Kidney (tissue), 14 donors: ENCODE data around the gene PTPRM. TPM values are rescaled to one million over a fixed set of nuclear protein-coding genes. Genes with fewer than 3 reads are reported as not detected.

Experiments
- DNase-seq, 5 donors: peaks; one replicate each; pipeline ENCODE4 v3.0.0-alpha.2; 2013 to 2020
- FAIRE-seq: peaks from 2 replicates; lab custom pipeline; 2012; peaks lifted over from hg19 to GRCh38; lab: Jason Lieb, UNC
- H3K27ac ChIP-seq, 2 donors: one replicate each; pipeline ENCODE4 v1.7.0; 2013; ENCODE audit warnings: low read depth in 2 of 2, low read length in 2 of 2, inconsistent platforms in 1 of 2
- H3K27me3 ChIP-seq: one replicate; pipeline ENCODE4 v1.7.1; 2013; ENCODE audit warnings: low read length, inconsistent platforms; ENCODE audit not compliant: control insufficient read depth, insufficient read depth
- H3K36me3 ChIP-seq, 3 donors: one replicate each; pipeline versions ENCODE4 v1.7.0 to v1.7.1; 2013; ENCODE audit warnings: low read length in 3 of 3, control low read depth in 1 of 3, inconsistent platforms in 1 of 3; ENCODE audit not compliant: insufficient read depth in 3 of 3, control insufficient read depth in 2 of 3
- H3K4me1 ChIP-seq, 3 donors: one replicate each; pipeline versions ENCODE4 v1.7.0 to v1.7.1; 2013; ENCODE audit warnings: low read length in 3 of 3, inconsistent platforms in 1 of 3, low read depth in 1 of 3; ENCODE audit not compliant: control insufficient read depth in 2 of 3, insufficient read depth in 2 of 3
- H3K4me3 ChIP-seq, 3 donors: one replicate each; pipeline versions ENCODE4 v1.7.0 to v1.8.1; 2013; ENCODE audit warnings: low read length in 3 of 3, control low read depth in 1 of 3, inconsistent platforms in 1 of 3
- H3K9ac ChIP-seq, 3 donors: one replicate each; pipeline versions ENCODE4 v1.7.0 to v1.7.1; 2013; ENCODE audit warnings: low read length in 3 of 3, control low read depth in 1 of 3, inconsistent platforms in 1 of 3
- H3K9me3 ChIP-seq, 3 donors: one replicate each; pipeline versions ENCODE4 v1.7.0 to v1.7.1; 2013; ENCODE audit warnings: low read length in 3 of 3, control low read depth in 1 of 3, inconsistent platforms in 1 of 3; ENCODE audit not compliant: control insufficient read depth in 2 of 3, insufficient read depth in 1 of 3
- intact Hi-C: fragments of 100-400 bp; cut with DNase I; formaldehyde crosslinking; loops from one replicate; pipeline ENCODE4 v1.11.1; 2022
- polyA plus RNA-seq: library from polyadenylated mRNA; stranded (reverse); fragments of 350-450 nt; fragmentation: Illumina TruSeq; extraction: RNeasy Lipid Tissue Mini Kit (QIAGEN cat#74804); gene quantifications from one replicate; pipeline ENCODE4 v1.2.3, GENCODE V29; 2014; ENCODE audit warnings: low read depth, low replicate concordance; ENCODE audit not compliant: insufficient read depth
- total RNA-seq: library from RNA; stranded (reverse); fragmentation: NEBNext Ultra II Directional; extraction: Animal tissue kit (Norgen Biotek cat#: 25700); gene quantifications from one replicate; pipeline ENCODE4 v1.2.1, GENCODE V29; 2021
- TF ChIP-seq, protein P1 (sequence below): IDR thresholded peaks from 3 replicates; pipeline ENCODE4 v1.5.1; 2012; ENCODE audit warnings: mild to moderate bottlenecking, moderate library complexity, borderline replicate concordance; ENCODE audit not compliant: insufficient read depth; ENCODE audit errors: extremely low read depth
- donor health status: control.
- donor health status: control.
- donor health status: control.
- donor health status: control.
- donor health status: control.
- donor health status: DM: yes; HTN: yes; CAD: no.
- donor health status: Normal renal cell carcinoma (clear cell type).

The PTPRM gene
- total and polyA plus RNA-seq, 2 donors from 2014 or later, result 52.4 to 98.9 TPM

DNA sequence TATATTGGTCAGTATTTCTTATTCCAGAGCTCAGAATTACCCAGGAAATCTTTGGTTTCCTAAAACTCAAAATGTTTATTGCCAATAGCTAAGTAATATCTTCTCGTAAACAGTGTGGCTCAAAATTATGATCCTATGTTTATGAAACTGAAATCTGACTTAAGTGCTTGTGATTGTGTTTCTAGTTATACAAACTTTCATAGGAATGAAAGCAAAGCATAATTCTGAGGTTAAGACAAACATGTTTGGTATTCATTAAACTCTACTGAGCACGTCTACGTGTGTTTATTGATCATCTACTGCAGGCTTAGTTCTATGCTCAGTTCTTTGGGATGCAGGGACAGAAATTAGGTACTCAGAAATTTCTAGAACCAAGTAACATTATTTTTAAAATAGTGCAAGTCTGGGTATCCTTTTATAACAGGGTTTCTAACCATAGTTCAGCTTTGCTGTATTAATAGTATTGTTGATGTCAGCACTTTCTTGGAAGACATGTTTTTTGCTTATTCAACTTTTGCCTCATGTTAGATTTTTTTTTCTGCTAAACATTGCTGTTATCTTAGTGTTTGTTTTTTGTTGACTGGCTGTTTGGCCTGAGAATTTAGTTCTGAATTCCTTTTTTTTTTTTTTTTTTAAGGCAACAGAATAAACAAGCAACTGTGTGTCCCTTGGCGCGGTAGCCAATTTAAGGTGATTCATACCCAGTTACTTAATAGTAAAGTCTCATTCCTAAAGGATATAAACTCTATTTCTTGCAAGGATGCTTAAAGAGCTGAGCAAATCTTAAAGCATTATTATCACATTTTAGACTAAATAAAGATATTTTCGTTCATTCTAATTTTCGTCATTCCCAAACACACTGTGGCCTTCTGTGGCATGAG is 31.3 kb downstream of the PTPRM start:
- no peaks in the 10 kb centered on the region for H3K27me3 ChIP-seq
- peaks cover 0 to 18% (median 0%) of the 10 kb centered on the region in 3 donors for H3K4me1 ChIP-seq
- H3K9me3 ChIP-seq, result no peaks in the 10 kb centered on the region
- FAIRE-seq (no peak), DNase-seq (no peak)
- TF ChIP-seq, protein P1, sequence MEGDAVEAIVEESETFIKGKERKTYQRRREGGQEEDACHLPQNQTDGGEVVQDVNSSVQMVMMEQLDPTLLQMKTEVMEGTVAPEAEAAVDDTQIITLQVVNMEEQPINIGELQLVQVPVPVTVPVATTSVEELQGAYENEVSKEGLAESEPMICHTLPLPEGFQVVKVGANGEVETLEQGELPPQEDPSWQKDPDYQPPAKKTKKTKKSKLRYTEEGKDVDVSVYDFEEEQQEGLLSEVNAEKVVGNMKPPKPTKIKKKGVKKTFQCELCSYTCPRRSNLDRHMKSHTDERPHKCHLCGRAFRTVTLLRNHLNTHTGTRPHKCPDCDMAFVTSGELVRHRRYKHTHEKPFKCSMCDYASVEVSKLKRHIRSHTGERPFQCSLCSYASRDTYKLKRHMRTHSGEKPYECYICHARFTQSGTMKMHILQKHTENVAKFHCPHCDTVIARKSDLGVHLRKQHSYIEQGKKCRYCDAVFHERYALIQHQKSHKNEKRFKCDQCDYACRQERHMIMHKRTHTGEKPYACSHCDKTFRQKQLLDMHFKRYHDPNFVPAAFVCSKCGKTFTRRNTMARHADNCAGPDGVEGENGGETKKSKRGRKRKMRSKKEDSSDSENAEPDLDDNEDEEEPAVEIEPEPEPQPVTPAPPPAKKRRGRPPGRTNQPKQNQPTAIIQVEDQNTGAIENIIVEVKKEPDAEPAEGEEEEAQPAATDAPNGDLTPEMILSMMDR, result no peak
- no peak overlapping the region for H3K9ac ChIP-seq
- no peak overlapping the region for H3K4me3 ChIP-seq
- H3K27ac ChIP-seq, result peak overlapping the region in 1 of 2 donors; percentile 20
- no peaks in the 10 kb centered on the region for H3K36me3 ChIP-seq
- intact Hi-C loops, result no loop called here

DNA sequence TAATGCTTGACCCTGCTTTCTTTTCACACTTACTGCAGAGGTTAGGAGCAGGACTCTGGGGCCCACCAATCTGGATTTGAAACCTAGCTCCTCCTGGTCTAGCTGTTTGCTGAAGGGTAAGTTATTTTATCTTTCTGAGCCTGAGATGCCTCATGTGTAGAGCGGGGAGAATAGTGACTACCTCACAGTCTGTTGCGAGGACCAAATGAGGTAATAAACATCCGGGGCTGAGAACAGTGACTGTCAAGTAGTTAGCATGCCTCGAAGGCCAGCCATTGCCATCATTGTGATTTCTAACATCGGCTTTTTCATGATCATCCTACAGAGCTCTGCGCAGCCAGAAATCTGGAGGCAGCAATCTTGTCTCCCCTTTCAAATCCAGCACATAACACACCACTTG is 32.9 kb downstream of the PTPRM start:
- TF ChIP-seq, protein P1, result no peak
- Histone ChIP-seq H3K27me3 (no peaks in the 10 kb centered on the region), H3K4me3 (no peak overlapping the region), H3K9ac (no peak overlapping the region), H3K4me1 (peaks cover 0 to 18% (median 12%) of the 10 kb centered on the region in 3 donors), H3K36me3 (no peaks in the 10 kb centered on the region), H3K9me3 (no peaks in the 10 kb centered on the region), H3K27ac (peak overlapping the region in 1 of 2 donors; percentile 1)
- intact Hi-C loops, result no loop called here
- DNase-seq (no peak), FAIRE-seq (no peak)

DNA sequence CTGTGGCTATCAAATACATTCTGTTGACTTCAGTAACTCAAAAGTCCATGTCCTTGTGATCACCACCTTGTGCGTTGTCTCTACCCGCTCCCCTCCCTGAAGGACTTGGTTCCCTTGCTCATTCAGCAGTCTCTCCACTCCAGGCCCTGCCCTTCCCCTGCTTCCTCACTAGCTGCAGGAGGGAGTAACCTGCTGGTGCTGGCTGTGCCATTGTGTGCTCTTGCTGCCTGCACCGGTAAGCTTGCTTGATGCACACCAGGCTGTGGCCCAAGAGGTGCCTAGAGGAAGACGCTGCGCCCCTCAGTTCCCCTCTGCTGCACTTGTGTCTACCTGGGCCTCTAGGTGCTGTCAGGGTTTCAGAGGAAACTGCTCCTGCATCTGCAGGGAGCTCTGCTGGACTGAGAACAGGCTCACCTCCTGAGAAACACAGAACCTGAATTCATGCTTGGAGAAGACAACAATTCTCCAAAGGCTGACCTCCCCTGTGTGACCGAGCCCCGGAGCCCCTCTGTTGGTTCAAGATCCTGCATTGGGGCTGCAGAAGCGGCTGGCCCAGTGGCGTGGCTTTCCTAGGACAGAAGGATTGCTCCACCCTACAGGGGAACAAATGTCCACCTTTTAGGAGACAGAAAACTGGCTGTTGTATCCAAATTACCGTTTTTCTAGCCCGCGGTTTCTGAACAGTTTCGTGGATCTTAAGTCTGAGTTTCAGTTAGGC is 33.6 kb downstream of the PTPRM start:
- FAIRE-seq (no peak), DNase-seq (no peak)
- Histone ChIP-seq H3K27me3 (no peaks in the 10 kb centered on the region), H3K4me1 (peaks cover 0 to 19% (median 12%) of the 10 kb centered on the region in 3 donors), H3K9me3 (no peaks in the 10 kb centered on the region), H3K36me3 (no peaks in the 10 kb centered on the region), H3K27ac (peak overlapping the region in 1 of 2 donors; percentile 1), H3K9ac (no peak overlapping the region), H3K4me3 (no peak overlapping the region)
- intact Hi-C loops, result no loop called here
- TF ChIP-seq, protein P1, result no peak
